ENCODE measurements around the gene ZNF716. TPM values are rescaled to one million over a fixed set of nuclear protein-coding genes. Genes with fewer than 3 reads are reported as not detected.

Gene ZNF716
- total RNA-seq, 2 donors from 2014 or later: not detected

GRCh38 chr7:57416601-57417358, 33.2 kb upstream of the ZNF716 start:
- no peak for TF ChIP-seq POLR2A (IDR thresholded peaks at IDR 0.05)
- TF ChIP-seq CTCF (IDR thresholded peaks at IDR 0.05): no peak
- no peak for ATAC-seq
- Histone ChIP-seq H3K4me1 (no peaks in the 10 kb centered on the region), H3K36me3 (replicated peaks in 1 of 2; ENCODE audit: insufficient read depth in 1 of 2, low read depth in 2 of 2) (no peaks in the 10 kb centered on the region), H3K4me3 (no peak overlapping the region), H3K27me3 (no peaks in the 10 kb centered on the region), H3K27ac (no peak overlapping the region), H3K9me3 (no peaks in the 10 kb centered on the region)
- DNase-seq: no peak
- WGBS, 2 donors: 67 to 70% methylated on average over 8 of the region's 8 CpGs
- intact Hi-C loops (cut with DNase I): no loop called here

GRCh38 chr7:57417736-57418135, 32.2 kb upstream of the ZNF716 start:
- H3K4me1 ChIP-seq: no peaks in the 10 kb centered on the region
- no peak for ATAC-seq
- no peak for TF ChIP-seq POLR2A (IDR thresholded peaks at IDR 0.05)
- TF ChIP-seq CTCF (IDR thresholded peaks at IDR 0.05): no peak
- intact Hi-C loops (cut with DNase I): no loop called here
- no peaks in the 10 kb centered on the region for H3K9me3 ChIP-seq
- H3K4me3 ChIP-seq: no peak overlapping the region
- no peak for DNase-seq
- H3K27me3 ChIP-seq: no peaks in the 10 kb centered on the region
- H3K36me3 ChIP-seq (replicated peaks in 1 of 2; ENCODE audit: insufficient read depth in 1 of 2, low read depth in 2 of 2): no peaks in the 10 kb centered on the region
- 40 to 79% methylated on average over 2 to 3 of the region's 3 CpGs for whole genome bisulfite sequencing, 2 donors
- H3K27ac ChIP-seq: no peak overlapping the region

GRCh38 chr7:57423768-57424167, 26.2 kb upstream of the ZNF716 start:
- no peaks in the 10 kb centered on the region for H3K36me3 ChIP-seq (replicated peaks in 1 of 2; ENCODE audit: insufficient read depth in 1 of 2, low read depth in 2 of 2)
- H3K27ac ChIP-seq: no peak overlapping the region
- no peaks in the 10 kb centered on the region for H3K4me1 ChIP-seq
- no peak for TF ChIP-seq CTCF (IDR thresholded peaks at IDR 0.05)
- no peak for TF ChIP-seq POLR2A (IDR thresholded peaks at IDR 0.05)
- no peaks in the 10 kb centered on the region for H3K27me3 ChIP-seq
- no peak for ATAC-seq
- intact Hi-C loops (cut with DNase I): no loop called here
- no peak overlapping the region for H3K4me3 ChIP-seq
- H3K9me3 ChIP-seq: peaks cover 0 to 10% (median 0%) of the 10 kb centered on the region in 3 donors
- WGBS, 2 donors: 39 to 44% methylated on average over 3 of the region's 3 CpGs
- DNase-seq: no peak

- no peaks in the 10 kb centered on the region for H3K4me1 ChIP-seq
- H3K36me3 ChIP-seq (replicated peaks in 1 of 2; ENCODE audit: insufficient read depth in 1 of 2, low read depth in 2 of 2): no peaks in the 10 kb centered on the region
- H3K27ac ChIP-seq: no peak overlapping the region
- ATAC-seq (no peak), DNase-seq (no peak)
- no peak for TF ChIP-seq CTCF (IDR thresholded peaks at IDR 0.05)
- TF ChIP-seq POLR2A (IDR thresholded peaks at IDR 0.05): no peak
- intact Hi-C loops (cut with DNase I): no loop called here
- 26 to 37% methylated on average over 9 to 69 of the region's 89 CpGs for WGBS, 2 donors
- H3K27me3 ChIP-seq: no peaks in the 10 kb centered on the region
- H3K4me3 ChIP-seq: no peak overlapping the region
- peaks cover 0 to 10% (median 0%) of the 10 kb centered on the region in 3 donors for H3K9me3 ChIP-seq
Observed at GRCh38 chr7:57424515-57425238, 25.3 kb upstream of the ZNF716 start.
